Activated naive CD8-positive, alpha-beta T cell (primary cell): ENCODE measurements around the gene CFAP58.
A peak's percentile ranks its signal among the peaks of the same experiment; 100 is the strongest.

Experiments used
- H3K27ac Mint-ChIP-seq: one replicate; pipeline ENCODE4 v1.8.0; 2021; ENCODE audit warnings: mixed read lengths
- H3K27me3 Mint-ChIP-seq: one replicate; pipeline ENCODE4 v1.8.0; 2021; ENCODE audit warnings: mixed read lengths
- H3K36me3 Mint-ChIP-seq: one replicate; pipeline ENCODE4 v1.8.0; 2021; ENCODE audit warnings: mixed read lengths
- H3K4me1 Mint-ChIP-seq: one replicate; pipeline ENCODE4 v1.8.0; 2021; ENCODE audit warnings: low read depth, mixed read lengths
- H3K4me3 Mint-ChIP-seq: one replicate; pipeline ENCODE4 v1.8.0; 2021; ENCODE audit warnings: mild to moderate bottlenecking, mixed read lengths
- H3K9me3 Mint-ChIP-seq: one replicate; pipeline ENCODE4 v1.8.0; 2021; ENCODE audit warnings: low read depth, mixed read lengths

CFAP58 gene

GRCh38 chr10:104337985-104338735, 15.5 kb upstream of the CFAP58 start, which contains the start of gene ITPRIP:
TSS of gene ITPRIP (minus strand) at chr10:104338465. CDS start at chr10:104316051, 22,414 bp downstream.
- H3K4me3 Mint-ChIP-seq = peak within 1 kb of the TSS; percentile 96
- peaks cover 55% of the 10 kb centered on the region for H3K4me1 Mint-ChIP-seq
- H3K27ac Mint-ChIP-seq = peak within 1 kb of the TSS; percentile 100
- H3K36me3 Mint-ChIP-seq = peaks cover 3% of the 10 kb centered on the region
- no peaks in the 10 kb centered on the region for H3K27me3 Mint-ChIP-seq
- no peaks in the 10 kb centered on the region for H3K9me3 Mint-ChIP-seq

- peak overlapping the region; percentile 96 for H3K4me3 Mint-ChIP-seq
- H3K27ac Mint-ChIP-seq = peak overlapping the region; percentile 100
- H3K4me1 Mint-ChIP-seq = peaks cover 41% of the 10 kb centered on the region
- H3K27me3 Mint-ChIP-seq = no peaks in the 10 kb centered on the region
- peaks cover 3% of the 10 kb centered on the region for H3K36me3 Mint-ChIP-seq
- no peaks in the 10 kb centered on the region for H3K9me3 Mint-ChIP-seq
These were observed 14.0 kb upstream of the CFAP58 start for GRCh38 chr10:104339469-104340110.

- Mint-ChIP-seq H3K27me3 (no peaks in the 10 kb centered on the region), H3K4me1 (peaks cover 35% of the 10 kb centered on the region), H3K9me3 (no peaks in the 10 kb centered on the region), H3K36me3 (peaks cover 3% of the 10 kb centered on the region), H3K27ac (peak overlapping the region; percentile 58), H3K4me3 (peak overlapping the region; percentile 96)
These were observed 13.5 kb upstream of the CFAP58 start for GRCh38 chr10:104340111-104340526.

- Mint-ChIP-seq H3K27me3 (no peaks in the 10 kb centered on the region), H3K36me3 (peaks cover under 1% of the 10 kb centered on the region), H3K9me3 (peaks cover 3% of the 10 kb centered on the region), H3K27ac (no peak overlapping the region), H3K4me1 (peaks cover 33% of the 10 kb centered on the region), H3K4me3 (no peak overlapping the region)
These were observed 13.0 kb upstream of the CFAP58 start for GRCh38 chr10:104340641-104341040.

- Mint-ChIP-seq H3K36me3 (no peaks in the 10 kb centered on the region), H3K27me3 (no peaks in the 10 kb centered on the region), H3K4me1 (peaks cover 26% of the 10 kb centered on the region), H3K4me3 (no peak overlapping the region), H3K9me3 (peaks cover 3% of the 10 kb centered on the region), H3K27ac (no peak overlapping the region)
These were observed 10.7 kb upstream of the CFAP58 start for GRCh38 chr10:104342941-104343411.

- H3K27me3 Mint-ChIP-seq = no peaks in the 10 kb centered on the region
- H3K27ac Mint-ChIP-seq = no peak overlapping the region
- peaks cover 3% of the 10 kb centered on the region for H3K9me3 Mint-ChIP-seq
- H3K4me3 Mint-ChIP-seq = no peak overlapping the region
- H3K36me3 Mint-ChIP-seq = no peaks in the 10 kb centered on the region
- peaks cover 21% of the 10 kb centered on the region for H3K4me1 Mint-ChIP-seq
These were observed 9.4 kb upstream of the CFAP58 start for GRCh38 chr10:104344219-104344618.

- Mint-ChIP-seq H3K36me3 (no peaks in the 10 kb centered on the region), H3K27me3 (no peaks in the 10 kb centered on the region), H3K4me3 (no peak overlapping the region), H3K4me1 (peaks cover 11% of the 10 kb centered on the region), H3K27ac (peak overlapping the region; percentile 1), H3K9me3 (peaks cover 3% of the 10 kb centered on the region)
These were observed 8.1 kb upstream of the CFAP58 start for GRCh38 chr10:104345515-104345914.

- no peaks in the 10 kb centered on the region for H3K27me3 Mint-ChIP-seq
- no peak overlapping the region for H3K4me3 Mint-ChIP-seq
- no peak overlapping the region for H3K27ac Mint-ChIP-seq
- no peaks in the 10 kb centered on the region for H3K36me3 Mint-ChIP-seq
- peaks cover 12% of the 10 kb centered on the region for H3K4me1 Mint-ChIP-seq
- H3K9me3 Mint-ChIP-seq = peaks cover 3% of the 10 kb centered on the region
These were observed 7.7 kb upstream of the CFAP58 start for GRCh38 chr10:104345941-104346340.

- no peaks in the 10 kb centered on the region for H3K36me3 Mint-ChIP-seq
- peaks cover 27% of the 10 kb centered on the region for H3K4me1 Mint-ChIP-seq
- no peak overlapping the region for H3K27ac Mint-ChIP-seq
- H3K27me3 Mint-ChIP-seq = no peaks in the 10 kb centered on the region
- no peak overlapping the region for H3K4me3 Mint-ChIP-seq
- H3K9me3 Mint-ChIP-seq = peaks cover 3% of the 10 kb centered on the region
These were observed 6.2 kb upstream of the CFAP58 start for GRCh38 chr10:104347295-104348045.

- Mint-ChIP-seq H3K36me3 (no peaks in the 10 kb centered on the region), H3K9me3 (peaks cover 3% of the 10 kb centered on the region), H3K27ac (no peak overlapping the region), H3K4me1 (peaks cover 29% of the 10 kb centered on the region), H3K27me3 (no peaks in the 10 kb centered on the region), H3K4me3 (no peak overlapping the region)
These were observed 5.0 kb upstream of the CFAP58 start for GRCh38 chr10:104348601-104349000.

- H3K27me3 Mint-ChIP-seq = no peaks in the 10 kb centered on the region
- no peaks in the 10 kb centered on the region for H3K36me3 Mint-ChIP-seq
- H3K9me3 Mint-ChIP-seq = peaks cover 3% of the 10 kb centered on the region
- no peak overlapping the region for H3K4me3 Mint-ChIP-seq
- peaks cover 29% of the 10 kb centered on the region for H3K4me1 Mint-ChIP-seq
- no peak overlapping the region for H3K27ac Mint-ChIP-seq
These were observed 4.0 kb upstream of the CFAP58 start for GRCh38 chr10:104349623-104350126.

GRCh38 chr10:104350127-104350635, 3.5 kb upstream of the CFAP58 start:
- Mint-ChIP-seq H3K27ac (no peak overlapping the region), H3K4me3 (no peak overlapping the region), H3K36me3 (no peaks in the 10 kb centered on the region), H3K9me3 (peaks cover 3% of the 10 kb centered on the region), H3K4me1 (peaks cover 29% of the 10 kb centered on the region), H3K27me3 (no peaks in the 10 kb centered on the region)

GRCh38 chr10:104351061-104351702, 2.5 kb upstream of the CFAP58 start:
- Mint-ChIP-seq H3K4me1 (peaks cover 21% of the 10 kb centered on the region), H3K4me3 (peak overlapping the region; percentile 62), H3K27ac (peak overlapping the region; percentile 85)

GRCh38 chr10:104351919-104352318, 1.7 kb upstream of the CFAP58 start:
- no peaks in the 10 kb centered on the region for H3K9me3 Mint-ChIP-seq
- no peaks in the 10 kb centered on the region for H3K36me3 Mint-ChIP-seq
- H3K4me1 Mint-ChIP-seq = peaks cover 18% of the 10 kb centered on the region
- no peak overlapping the region for H3K4me3 Mint-ChIP-seq
- peak overlapping the region; percentile 85 for H3K27ac Mint-ChIP-seq
- H3K27me3 Mint-ChIP-seq = no peaks in the 10 kb centered on the region

More at GRCh38 chr10:104351061-104351702, 2.5 kb upstream of the CFAP58 start:
- Mint-ChIP-seq H3K9me3 (no peaks in the 10 kb centered on the region), H3K36me3 (no peaks in the 10 kb centered on the region), H3K27me3 (no peaks in the 10 kb centered on the region)
